K562 (cell line): Measurements from ENCODE around the gene TCIRG1. TPM values are rescaled to one million over a fixed set of nuclear protein-coding genes. Genes with fewer than 3 reads are reported as not detected.

ENCODE experiments used
- BRD9 ChIP-seq: fragments of 450-650 bp; IDR thresholded peaks from 2 replicates; pipeline ENCODE4 v1.6.1; 2018; ENCODE audit warnings: low read depth; ENCODE audit not compliant: partially characterized antibody
- BRF2 ChIP-seq: IDR thresholded peaks from 3 replicates; pipeline ENCODE4 v1.6.1; 2011; ENCODE audit warnings: borderline replicate concordance, mild to moderate bottlenecking; ENCODE audit not compliant: insufficient read length, insufficient read depth
- E2F6 ChIP-seq, 2 experiments: IDR thresholded peaks; 2 replicates each; pipeline ENCODE4 v1.6.1; 2011; ENCODE audit warnings: borderline replicate concordance in 1 of 2, control low read depth in 1 of 2, low read depth in 1 of 2, low read length in 1 of 2, mild to moderate bottlenecking in 1 of 2, mixed read lengths in 1 of 2, moderate library complexity in 1 of 2; ENCODE audit not compliant: insufficient read depth in 1 of 2, insufficient read length in 1 of 2, poor library complexity in 1 of 2, severe bottlenecking in 1 of 2; ENCODE audit errors: extremely low read depth in 1 of 2
- MECOM ChIP-seq: fragments of 250-450 bp; sonication (Bioruptor Pico); IDR thresholded peaks from 2 replicates; pipeline ENCODE4 v1.8.0; 2022; ENCODE audit warnings: inconsistent platforms
- MTF1 ChIP-seq: fragments of 250-450 bp; sonication (Bioruptor Pico); IDR thresholded peaks from 2 replicates; pipeline ENCODE4 v1.9.0; 2021; ENCODE audit warnings: moderate library complexity, mild to moderate bottlenecking, inconsistent platforms, borderline replicate concordance
- NFIC ChIP-seq: fragments of 450-650 bp; IDR thresholded peaks from 2 replicates; pipeline ENCODE4 v1.6.1; 2017; ENCODE audit warnings: mild to moderate bottlenecking, inconsistent platforms
- NFYB ChIP-seq: IDR thresholded peaks from 2 replicates; pipeline ENCODE4 v1.6.1; 2011; ENCODE audit warnings: mild to moderate bottlenecking, moderate library complexity; ENCODE audit not compliant: insufficient read length; ENCODE audit errors: extremely low read depth
- PBX2 ChIP-seq, 2 experiments: IDR thresholded peaks in 1 of 2; conservative IDR thresholded peaks in 1 of 2; 2 replicates each; pipeline ENCODE4 v1.6.1; 2016; ENCODE audit warnings: low read depth in 2 of 2, mild to moderate bottlenecking in 1 of 2, missing compliant biosample characterization in 1 of 2, missing genetic modification characterization in 1 of 2, moderate library complexity in 1 of 2
- RBM39 ChIP-seq: fragments of 200-400 bp; formaldehyde crosslinking; optimal IDR thresholded peaks from 2 replicates; pipeline ENCODE3; 2018; ENCODE audit warnings: low read depth, low read length
- RNF219 ChIP-seq: fragments of 250-450 bp; sonication (Bioruptor Pico); IDR thresholded peaks from 2 replicates; pipeline ENCODE4 v1.5.0; 2022; ENCODE audit warnings: mild to moderate bottlenecking
- SP1 ChIP-seq: sonication (generic); formaldehyde crosslinking; IDR thresholded peaks from 2 replicates; pipeline ENCODE4 v1.8.1; 2022; ENCODE audit warnings: mild to moderate bottlenecking, missing genetic modification reagents
- ZNF668 ChIP-seq: fragments of 250-450 bp; sonication (Bioruptor Pico); IDR thresholded peaks from 2 replicates; pipeline ENCODE4 v1.8.0; 2022; ENCODE audit warnings: mild to moderate bottlenecking, inconsistent platforms
- polyA plus RNA-seq, 8 experiments: library from polyadenylated mRNA; depleted of rRNA in 4 of 8; stranded (reverse) in 5 of 8; unstranded in 3 of 8; fragments of >200 nt; fragmentation: Nextera tagmentation in 2 of 8; fragmentation: Illumina TruSeq in 1 of 8; extraction: Ambion mirVana in 2 of 8; extraction: Trizol in 1 of 8; gene quantifications; 2 replicates each; pipeline versions ENCODE4 v1.2.1 to v1.2.3, GENCODE V29; 2011 to 2014; ENCODE audit warnings: inconsistent platforms in 1 of 8, missing spikeins in 1 of 8
- total RNA-seq, 7 experiments: library from RNA; depleted of rRNA in 6 of 7; stranded (reverse); fragments of >200 nt in 6 of 7; fragmentation: Illumina TruSeq in 2 of 7; extraction: Trizol in 2 of 7; gene quantifications; 2 replicates each; pipeline versions ENCODE4 v1.2.1 to v1.2.3, GENCODE V29; 2011 to 2021; ENCODE audit warnings: low replicate concordance in 1 of 7
- TF ChIP-seq, protein P1 (sequence below): fragments of 250-450 bp; sonication (Bioruptor Pico); IDR thresholded peaks from 2 replicates; pipeline ENCODE4 v1.4.0; 2020; ENCODE audit warnings: mild to moderate bottlenecking
- TF ChIP-seq, protein P2 (sequence below): fragments of 450-650 bp; formaldehyde crosslinking; conservative IDR thresholded peaks from 2 replicates; pipeline ENCODE4 v1.4.0; 2022; ENCODE audit warnings: mild to moderate bottlenecking, missing genetic modification characterization

TCIRG1 gene
- total and polyA plus RNA-seq, 9 of the 15 experiments (the other 6 are each of a cell fraction or from before 2014, with no cell fraction given): 0.49 to 143 (median 24.4) TPM

- TF ChIP-seq E2F6 (IDR thresholded peaks at IDR 0.05; ENCODE audit: borderline replicate concordance in 1 of 2, extremely low read depth in 1 of 2, insufficient read depth in 1 of 2, insufficient read length in 1 of 2, low read depth in 1 of 2, low read length in 1 of 2, poor library complexity in 1 of 2, severe bottlenecking in 1 of 2) (peak; percentile 35 to 39), SP1 (peak; percentile 77; the same call in 1 of the 2 replicates), ZNF668 (CRISPR knock-in tag) (no peak), PBX2 (CRISPR knock-in tag; IDR thresholded peaks at IDR 0.05; ENCODE audit: low read depth) (0 out of 2 replicates have a peak, but pooled peaks have one; percentile 18), PBX2 (tag; conservative IDR thresholded peaks at IDR 0.05; ENCODE audit: low read depth) (peak; percentile 91), BRF2 (no peak), RNF219 (CRISPR knock-in tag) (no peak), MTF1 (no peak), MECOM (CRISPR knock-in tag) (no peak), NFYB (peak; percentile 69), NFIC (no peak), RBM39 (no peak), BRD9 (no peak)
- TF ChIP-seq, protein P1, sequence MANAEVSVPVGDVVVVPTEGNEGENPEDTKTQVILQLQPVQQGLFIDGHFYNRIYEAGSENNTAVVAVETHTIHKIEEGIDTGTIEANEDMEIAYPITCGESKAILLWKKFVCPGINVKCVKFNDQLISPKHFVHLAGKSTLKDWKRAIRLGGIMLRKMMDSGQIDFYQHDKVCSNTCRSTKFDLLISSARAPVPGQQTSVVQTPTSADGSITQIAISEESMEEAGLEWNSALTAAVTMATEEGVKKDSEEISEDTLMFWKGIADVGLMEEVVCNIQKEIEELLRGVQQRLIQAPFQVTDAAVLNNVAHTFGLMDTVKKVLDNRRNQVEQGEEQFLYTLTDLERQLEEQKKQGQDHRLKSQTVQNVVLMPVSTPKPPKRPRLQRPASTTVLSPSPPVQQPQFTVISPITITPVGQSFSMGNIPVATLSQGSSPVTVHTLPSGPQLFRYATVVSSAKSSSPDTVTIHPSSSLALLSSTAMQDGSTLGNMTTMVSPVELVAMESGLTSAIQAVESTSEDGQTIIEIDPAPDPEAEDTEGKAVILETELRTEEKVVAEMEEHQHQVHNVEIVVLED (CRISPR knock-in tag): peak; percentile 38; the same call in 1 of the 2 replicates
- TF ChIP-seq, protein P2, sequence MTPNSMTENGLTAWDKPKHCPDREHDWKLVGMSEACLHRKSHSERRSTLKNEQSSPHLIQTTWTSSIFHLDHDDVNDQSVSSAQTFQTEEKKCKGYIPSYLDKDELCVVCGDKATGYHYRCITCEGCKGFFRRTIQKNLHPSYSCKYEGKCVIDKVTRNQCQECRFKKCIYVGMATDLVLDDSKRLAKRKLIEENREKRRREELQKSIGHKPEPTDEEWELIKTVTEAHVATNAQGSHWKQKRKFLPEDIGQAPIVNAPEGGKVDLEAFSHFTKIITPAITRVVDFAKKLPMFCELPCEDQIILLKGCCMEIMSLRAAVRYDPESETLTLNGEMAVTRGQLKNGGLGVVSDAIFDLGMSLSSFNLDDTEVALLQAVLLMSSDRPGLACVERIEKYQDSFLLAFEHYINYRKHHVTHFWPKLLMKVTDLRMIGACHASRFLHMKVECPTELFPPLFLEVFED (CRISPR knock-in tag): 0 out of 2 replicates have a peak, but pooled peaks have one; percentile 7
Measured at GRCh38 chr11:68030318-68031143, 8.3 kb upstream of the TCIRG1 start, which contains the start of gene NDUFS8 (continued).
